ENCODE measurements around the gene RPS6KL1.

RPS6KL1 gene

GRCh38 chr14:74881431-74882102, 41.5 kb downstream of the RPS6KL1 start, which contains the start of gene DLST:
Gene DLST (plus strand): TSS chr14:74881916. CDS start chr14:74881954, 38 bp downstream.
- DNase-seq: peak; percentile 86

- DNase-seq: no peak
Measured at GRCh38 chr14:74879427-74880182, 43.5 kb downstream of the RPS6KL1 start.

DNA sequence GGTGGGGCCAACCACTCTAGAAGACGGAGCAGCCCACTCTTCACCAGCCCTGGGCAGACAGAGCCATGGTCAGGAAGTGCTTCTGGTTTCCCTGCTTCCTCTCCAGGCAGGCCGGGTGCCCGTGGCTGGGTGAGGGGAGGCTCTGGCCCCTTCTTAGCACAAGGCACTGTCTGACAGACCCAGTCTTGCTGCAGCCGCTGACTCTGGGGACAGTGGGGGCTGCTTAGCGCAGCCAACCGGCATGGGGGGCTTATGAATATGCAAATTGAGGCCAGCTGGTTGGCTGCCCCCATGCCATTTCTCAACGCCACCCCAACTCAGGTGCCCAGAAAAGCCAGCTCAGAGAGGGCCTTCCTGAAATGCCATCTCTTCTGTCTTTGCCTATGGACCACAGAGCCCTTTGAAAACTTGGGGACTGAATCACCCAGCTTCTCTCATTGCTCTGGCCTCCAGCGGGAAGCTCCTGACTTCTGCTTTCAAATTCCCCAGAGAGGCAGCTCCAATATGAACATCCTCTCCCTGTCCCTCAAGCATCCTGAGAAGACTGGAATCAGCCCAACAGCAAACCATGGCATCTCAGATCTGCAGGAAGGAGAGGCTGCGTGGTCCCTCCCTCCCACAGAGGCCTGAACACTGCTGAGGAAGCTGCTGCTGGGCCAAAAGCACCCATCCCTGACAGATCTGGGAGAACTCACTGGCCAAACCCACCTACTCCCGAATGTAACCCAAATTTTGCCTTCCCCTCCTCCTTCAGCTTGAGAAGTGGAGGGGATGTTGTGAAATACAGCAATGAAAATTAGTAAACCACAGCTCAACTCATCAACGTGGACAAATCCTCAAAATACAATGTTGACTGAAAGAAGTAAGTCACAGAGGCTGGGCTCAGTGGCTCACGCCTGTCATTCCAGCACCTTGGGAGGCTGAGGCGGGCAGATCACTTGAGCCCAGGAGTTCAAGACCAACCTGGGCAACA, 46.8 kb downstream of the RPS6KL1 start, which contains the start of gene PROX2:
Gene PROX2, minus strand, starts transcription at position 205 of the 973 bp plus-strand sequence. CDS start 12,311 bp downstream, outside the sequence.
- DNase-seq: no peak

- DNase-seq: no peak
Measured at GRCh38 chr14:74875204-74875603, 47.9 kb downstream of the RPS6KL1 start.

DNA sequence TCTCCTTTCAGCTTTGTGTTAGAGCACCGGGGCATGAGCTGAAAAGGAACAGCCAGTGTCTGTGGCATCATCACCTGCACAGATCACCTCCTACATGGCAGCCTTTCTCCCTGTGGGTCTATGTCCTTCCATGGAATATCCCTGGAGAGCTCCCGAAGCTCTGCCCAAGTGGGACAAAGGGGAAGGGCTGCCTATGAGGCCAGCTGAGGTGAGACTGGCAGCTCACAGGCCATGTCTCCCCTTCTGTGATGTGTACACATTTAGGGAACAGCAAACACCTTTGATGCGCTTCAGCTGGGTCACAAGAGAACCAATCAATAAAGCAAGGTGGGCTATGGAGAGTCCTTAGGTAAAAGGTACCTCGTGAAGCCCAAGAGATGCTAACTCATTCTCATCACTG, 51.2 kb downstream of the RPS6KL1 start:
- no peak for DNase-seq

DNA sequence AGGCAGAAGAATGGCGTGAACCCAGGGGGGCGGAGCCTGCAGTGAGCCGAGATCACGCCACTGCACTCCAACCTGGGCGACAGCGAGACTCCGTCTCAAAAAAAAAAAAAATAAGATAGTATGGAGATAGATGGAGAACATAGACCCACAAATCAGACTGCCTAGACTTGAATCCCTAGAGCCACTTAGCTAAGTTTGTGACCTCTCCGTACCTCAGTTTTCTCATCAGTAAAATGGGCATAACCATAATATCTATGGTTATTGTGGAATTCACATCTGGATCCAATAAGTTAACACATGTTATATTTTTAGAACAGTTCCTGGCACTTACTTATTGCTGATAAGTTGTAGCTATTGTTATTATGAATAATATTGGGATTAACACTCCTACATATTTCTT, 54.3 kb downstream of the RPS6KL1 start:
- DNase-seq: no peak

GRCh38 chr14:74867673-74868072, 55.4 kb downstream of the RPS6KL1 start:
- DNase-seq: peak; percentile 80

GRCh38 chr14:74866708-74867389, 56.2 kb downstream of the RPS6KL1 start:
- no peak for DNase-seq

DNA sequence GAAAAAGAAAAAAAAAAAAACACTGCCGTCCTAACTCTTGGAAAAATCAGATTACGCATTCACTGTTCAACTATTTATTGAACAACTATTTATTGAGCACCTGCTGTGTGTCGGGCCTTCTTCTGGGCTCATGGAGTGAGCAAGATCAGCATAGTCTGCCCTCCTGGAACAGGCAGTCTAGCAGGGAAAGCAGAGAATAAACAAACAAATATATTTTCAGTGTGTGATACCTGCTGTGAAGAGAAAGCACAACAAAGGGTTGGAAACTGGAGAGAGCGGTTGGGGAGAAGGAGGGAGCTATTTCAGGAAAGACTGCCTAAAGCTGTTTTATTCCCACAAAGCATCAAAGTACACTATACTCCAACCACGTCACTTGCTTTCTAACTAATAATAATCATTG, 57.9 kb downstream of the RPS6KL1 start:
- no peak for DNase-seq

GRCh38 chr14:74864198-74864597, 58.9 kb downstream of the RPS6KL1 start:
- DNase-seq: no peak

DNA sequence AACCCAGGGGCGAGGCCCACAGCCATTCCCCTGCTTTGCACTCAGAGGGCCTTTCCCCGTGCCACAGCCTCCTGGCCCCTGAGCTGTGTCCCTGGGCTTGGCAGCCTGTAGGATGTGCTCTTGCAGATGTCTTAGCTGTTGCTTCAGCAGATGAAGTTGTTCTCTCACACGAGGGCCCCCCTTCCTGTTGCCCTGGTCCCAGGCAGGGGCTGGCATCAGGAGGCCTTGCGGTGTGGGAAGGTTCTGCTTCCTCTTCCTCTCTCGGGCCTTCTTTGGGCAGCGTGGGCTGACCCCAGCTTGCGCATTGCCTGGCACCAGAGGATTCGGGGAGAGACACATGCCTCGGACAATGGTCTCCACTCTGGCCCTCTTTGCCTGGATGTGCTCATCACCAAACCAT, 59.8 kb downstream of the RPS6KL1 start:
- DNase-seq: no peak

DNA sequence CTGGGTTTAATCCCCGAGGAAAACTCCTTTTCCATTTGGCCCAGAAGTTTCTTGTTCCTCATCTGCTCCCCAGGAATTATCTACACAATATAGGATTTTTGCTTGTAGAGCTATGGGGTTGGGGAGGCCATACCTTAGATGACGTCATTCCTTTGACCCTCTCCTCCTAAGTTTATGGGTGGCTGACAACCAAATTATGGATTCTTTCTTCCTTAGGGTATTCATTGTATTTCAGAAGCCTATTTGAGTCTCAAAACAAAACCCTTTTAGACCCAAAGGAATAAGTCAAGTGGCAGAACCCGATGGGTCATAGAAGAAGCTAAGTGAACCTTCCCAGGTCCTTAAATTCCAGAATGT, 61.3 kb downstream of the RPS6KL1 start:
- no peak for DNase-seq

- peak; percentile 92 for DNase-seq
Measured at GRCh38 chr14:74860899-74861733, 61.9 kb downstream of the RPS6KL1 start.

DNA sequence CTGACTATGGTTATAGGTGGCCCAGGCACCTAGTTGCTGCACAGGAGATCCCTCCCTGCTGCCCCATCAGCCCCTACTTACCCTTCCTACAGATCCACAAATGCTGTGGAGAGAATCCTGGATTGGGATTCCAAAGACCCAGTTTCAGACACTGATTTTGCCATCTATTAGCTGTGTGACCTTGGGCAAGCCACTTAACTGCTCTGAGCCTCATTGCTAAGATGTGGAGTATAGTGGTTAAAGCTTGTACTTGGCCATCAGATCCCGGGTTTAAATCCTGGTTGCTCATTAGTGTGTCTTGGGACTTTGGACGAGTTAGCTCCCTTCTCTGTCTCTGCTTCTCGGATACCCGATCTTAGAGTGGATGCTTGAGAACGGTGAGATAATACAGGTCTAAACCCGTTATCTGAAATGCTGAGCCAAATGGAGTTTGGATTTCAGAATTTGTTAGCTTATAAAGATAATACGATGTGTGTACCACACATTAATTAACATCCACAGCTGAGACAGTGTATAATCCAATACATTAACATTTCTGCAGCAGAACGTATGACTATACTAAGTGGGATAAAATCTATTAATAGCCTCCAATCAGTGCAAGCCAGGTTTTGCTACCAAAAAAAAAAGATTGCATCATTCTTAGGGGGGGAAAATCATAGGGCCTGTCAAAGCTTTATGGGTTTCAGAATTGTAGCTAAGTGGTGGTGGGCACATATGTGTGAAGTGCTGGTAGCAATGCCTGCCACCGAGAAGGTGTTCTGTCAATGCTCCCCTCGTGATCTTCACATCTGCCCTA, 63.1 kb downstream of the RPS6KL1 start:
- DNase-seq: no peak

DNA sequence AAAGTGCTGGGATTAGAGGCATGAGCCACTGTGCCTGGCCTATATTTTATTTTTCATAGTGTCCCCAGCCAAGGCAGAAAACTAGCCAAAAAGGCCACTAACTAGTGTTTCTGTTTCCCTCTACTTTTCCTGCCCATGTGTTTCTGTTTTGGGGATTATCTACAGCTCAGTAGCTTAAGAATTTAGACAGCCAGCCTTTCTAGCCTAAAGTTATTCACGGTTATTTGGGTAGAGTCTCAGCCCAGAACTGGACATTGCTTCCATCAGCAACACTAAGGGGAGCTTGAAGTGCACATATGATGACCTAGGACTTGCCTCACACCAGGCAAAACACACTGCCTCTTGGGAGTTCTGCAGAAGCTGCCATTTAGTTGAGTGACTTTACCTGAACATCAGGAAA, 65.0 kb downstream of the RPS6KL1 start:
- DNase-seq: no peak

DNA sequence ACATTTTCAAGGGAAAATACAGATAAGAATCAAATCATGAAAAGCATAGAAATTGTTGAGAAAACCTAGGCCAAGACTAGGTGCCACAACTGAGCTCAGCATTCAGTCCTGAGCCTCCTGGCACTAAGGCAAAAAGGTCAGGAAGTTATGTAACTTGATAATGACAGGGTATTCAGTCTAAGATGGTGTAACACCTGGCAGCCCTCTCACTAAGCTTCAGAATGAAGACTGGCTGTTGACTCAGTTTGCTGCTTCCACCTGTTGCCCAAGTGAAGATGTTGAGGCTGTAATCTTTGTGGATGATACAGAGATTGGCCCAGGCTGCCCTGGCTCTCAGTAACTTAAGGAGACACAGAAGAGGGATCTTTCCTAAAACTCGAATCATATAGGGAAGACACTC, 66.7 kb downstream of the RPS6KL1 start:
- DNase-seq: no peak

DNA sequence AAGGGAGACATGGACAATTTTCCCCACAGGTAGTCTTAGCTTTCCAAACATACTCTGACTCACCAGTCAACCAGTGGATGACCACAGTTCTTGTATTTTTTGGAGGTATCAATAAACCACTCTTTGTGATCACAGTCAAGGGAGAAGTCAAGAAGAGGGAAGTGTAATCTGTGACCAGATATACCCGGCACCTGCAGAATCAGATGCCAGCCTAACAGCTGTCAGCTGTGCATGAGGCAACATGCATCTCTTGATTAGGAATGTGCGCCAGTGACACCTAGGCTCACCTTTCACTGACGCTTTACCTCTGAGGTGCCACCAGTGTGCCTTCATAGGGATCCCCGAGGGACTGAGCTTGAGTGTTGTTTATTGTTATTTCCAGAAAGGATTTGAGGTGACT, 67.1 kb downstream of the RPS6KL1 start:
- no peak for DNase-seq

GRCh38 chr14:74855021-74855420, 68.0 kb downstream of the RPS6KL1 start:
- DNase-seq: no peak

All from NCI-H1694 treated with DMSO at 0.1 percent for 48 hours (cell line).